H1 (cell line): ENCODE data around the gene OSTN. TPM values are rescaled to one million over a fixed set of nuclear protein-coding genes. Genes with fewer than 3 reads are reported as not detected.

ENCODE experiments used
- FOSL1 ChIP-seq: IDR thresholded peaks from 2 replicates; pipeline ENCODE4 v1.6.1; 2011; ENCODE audit warnings: mild to moderate bottlenecking, low read depth, low read length, moderate library complexity; ENCODE audit not compliant: insufficient read depth
- JUN ChIP-seq: IDR thresholded peaks from 2 replicates; pipeline ENCODE4 v1.6.1; 2011; ENCODE audit warnings: low read depth, mild to moderate bottlenecking, improper control_type of control experiment, low read length
- NANOG ChIP-seq: IDR thresholded peaks from 2 replicates; pipeline ENCODE4 v1.6.1; 2011; ENCODE audit warnings: low read length, low read depth, mild to moderate bottlenecking, inconsistent platforms; ENCODE audit not compliant: insufficient read depth, poor library complexity, severe bottlenecking
- POU5F1 ChIP-seq: IDR thresholded peaks from 2 replicates; pipeline ENCODE4 v1.6.1; 2011; ENCODE audit warnings: low read depth, mild to moderate bottlenecking, low read length, moderate library complexity
- RXRA ChIP-seq: IDR thresholded peaks from 2 replicates; pipeline ENCODE4 v1.6.1; 2011; ENCODE audit warnings: low read depth, mild to moderate bottlenecking, low read length, moderate library complexity; ENCODE audit not compliant: insufficient read depth
- SIN3A ChIP-seq, 2 experiments: IDR thresholded peaks in 1 of 2; conservative IDR thresholded peaks in 1 of 2; 2 replicates each; pipeline ENCODE4 v1.6.1; 2011 to 2012; ENCODE audit warnings: low read length in 2 of 2, improper control_type of control experiment in 1 of 2, low read depth in 1 of 2, mild to moderate bottlenecking in 1 of 2
- TBP ChIP-seq: IDR thresholded peaks from 2 replicates; pipeline ENCODE4 v1.6.1; 2011; ENCODE audit warnings: low read depth, low read length, improper control_type of control experiment
- YY1 ChIP-seq: IDR thresholded peaks from 2 replicates; pipeline ENCODE4 v1.6.1; 2011; ENCODE audit warnings: low read depth, mild to moderate bottlenecking, low read length
- polyA plus RNA-seq, 7 experiments: library from polyadenylated mRNA; depleted of rRNA in 3 of 7; stranded (reverse) in 5 of 7; unstranded in 2 of 7; fragments of >200 nt in 5 of 7; fragments of 200-250 nt in 2 of 7; gene quantifications; 1 replicate in 5 of 7; 2 replicates in 1 of 7; 4 replicates in 1 of 7; pipeline versions ENCODE4 v1.2.1 to v1.2.3, GENCODE V29; 2011 to 2013; ENCODE audit warnings: missing spikeins in 2 of 7, mixed read lengths in 2 of 7
- total RNA-seq: library from RNA; stranded (reverse); fragmentation: NEBNext Ultra II Directional; extraction: Animal tissue kit (Norgen Biotek cat#: 25700); gene quantifications from 2 replicates; pipeline ENCODE4 v1.2.1, GENCODE V29; 2021
- TF ChIP-seq, protein P1 (sequence below): fragments of 300-600 bp; sonication (generic); IDR thresholded peaks from 2 replicates; pipeline ENCODE4 v1.7.1; 2012; ENCODE audit warnings: low read length, moderate library complexity, mild to moderate bottlenecking, inconsistent platforms; ENCODE audit not compliant: insufficient replicate concordance
- TF ChIP-seq, protein P2 (sequence below): IDR thresholded peaks from 2 replicates; pipeline ENCODE4 v1.6.1; 2012; ENCODE audit warnings: low read length, inconsistent platforms

Gene OSTN
- total and polyA plus RNA-seq, 2 of the 8 experiments (the other 6 are each of a cell fraction or from before 2014, with no cell fraction given) = not detected

DNA sequence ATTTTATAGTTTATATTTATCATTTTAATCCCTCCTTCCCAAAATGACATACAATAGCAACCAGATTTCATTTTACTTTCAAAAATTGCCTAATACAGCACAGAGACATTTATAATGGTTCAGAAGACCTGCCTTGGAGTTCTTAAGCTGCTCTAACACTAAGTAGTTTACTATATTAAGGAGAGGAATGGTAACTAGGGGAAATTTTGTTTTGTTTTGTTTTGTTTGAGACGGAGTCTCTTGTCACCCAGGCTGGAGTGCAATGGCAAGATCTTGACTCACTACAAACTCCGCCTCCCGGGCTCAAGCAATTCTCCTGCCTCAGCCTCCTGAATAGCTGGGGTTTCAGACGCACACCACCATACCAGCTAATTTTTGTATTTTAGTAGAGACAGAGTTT is 107.4 kb downstream of the OSTN start (continued):
- TF ChIP-seq, protein P1, sequence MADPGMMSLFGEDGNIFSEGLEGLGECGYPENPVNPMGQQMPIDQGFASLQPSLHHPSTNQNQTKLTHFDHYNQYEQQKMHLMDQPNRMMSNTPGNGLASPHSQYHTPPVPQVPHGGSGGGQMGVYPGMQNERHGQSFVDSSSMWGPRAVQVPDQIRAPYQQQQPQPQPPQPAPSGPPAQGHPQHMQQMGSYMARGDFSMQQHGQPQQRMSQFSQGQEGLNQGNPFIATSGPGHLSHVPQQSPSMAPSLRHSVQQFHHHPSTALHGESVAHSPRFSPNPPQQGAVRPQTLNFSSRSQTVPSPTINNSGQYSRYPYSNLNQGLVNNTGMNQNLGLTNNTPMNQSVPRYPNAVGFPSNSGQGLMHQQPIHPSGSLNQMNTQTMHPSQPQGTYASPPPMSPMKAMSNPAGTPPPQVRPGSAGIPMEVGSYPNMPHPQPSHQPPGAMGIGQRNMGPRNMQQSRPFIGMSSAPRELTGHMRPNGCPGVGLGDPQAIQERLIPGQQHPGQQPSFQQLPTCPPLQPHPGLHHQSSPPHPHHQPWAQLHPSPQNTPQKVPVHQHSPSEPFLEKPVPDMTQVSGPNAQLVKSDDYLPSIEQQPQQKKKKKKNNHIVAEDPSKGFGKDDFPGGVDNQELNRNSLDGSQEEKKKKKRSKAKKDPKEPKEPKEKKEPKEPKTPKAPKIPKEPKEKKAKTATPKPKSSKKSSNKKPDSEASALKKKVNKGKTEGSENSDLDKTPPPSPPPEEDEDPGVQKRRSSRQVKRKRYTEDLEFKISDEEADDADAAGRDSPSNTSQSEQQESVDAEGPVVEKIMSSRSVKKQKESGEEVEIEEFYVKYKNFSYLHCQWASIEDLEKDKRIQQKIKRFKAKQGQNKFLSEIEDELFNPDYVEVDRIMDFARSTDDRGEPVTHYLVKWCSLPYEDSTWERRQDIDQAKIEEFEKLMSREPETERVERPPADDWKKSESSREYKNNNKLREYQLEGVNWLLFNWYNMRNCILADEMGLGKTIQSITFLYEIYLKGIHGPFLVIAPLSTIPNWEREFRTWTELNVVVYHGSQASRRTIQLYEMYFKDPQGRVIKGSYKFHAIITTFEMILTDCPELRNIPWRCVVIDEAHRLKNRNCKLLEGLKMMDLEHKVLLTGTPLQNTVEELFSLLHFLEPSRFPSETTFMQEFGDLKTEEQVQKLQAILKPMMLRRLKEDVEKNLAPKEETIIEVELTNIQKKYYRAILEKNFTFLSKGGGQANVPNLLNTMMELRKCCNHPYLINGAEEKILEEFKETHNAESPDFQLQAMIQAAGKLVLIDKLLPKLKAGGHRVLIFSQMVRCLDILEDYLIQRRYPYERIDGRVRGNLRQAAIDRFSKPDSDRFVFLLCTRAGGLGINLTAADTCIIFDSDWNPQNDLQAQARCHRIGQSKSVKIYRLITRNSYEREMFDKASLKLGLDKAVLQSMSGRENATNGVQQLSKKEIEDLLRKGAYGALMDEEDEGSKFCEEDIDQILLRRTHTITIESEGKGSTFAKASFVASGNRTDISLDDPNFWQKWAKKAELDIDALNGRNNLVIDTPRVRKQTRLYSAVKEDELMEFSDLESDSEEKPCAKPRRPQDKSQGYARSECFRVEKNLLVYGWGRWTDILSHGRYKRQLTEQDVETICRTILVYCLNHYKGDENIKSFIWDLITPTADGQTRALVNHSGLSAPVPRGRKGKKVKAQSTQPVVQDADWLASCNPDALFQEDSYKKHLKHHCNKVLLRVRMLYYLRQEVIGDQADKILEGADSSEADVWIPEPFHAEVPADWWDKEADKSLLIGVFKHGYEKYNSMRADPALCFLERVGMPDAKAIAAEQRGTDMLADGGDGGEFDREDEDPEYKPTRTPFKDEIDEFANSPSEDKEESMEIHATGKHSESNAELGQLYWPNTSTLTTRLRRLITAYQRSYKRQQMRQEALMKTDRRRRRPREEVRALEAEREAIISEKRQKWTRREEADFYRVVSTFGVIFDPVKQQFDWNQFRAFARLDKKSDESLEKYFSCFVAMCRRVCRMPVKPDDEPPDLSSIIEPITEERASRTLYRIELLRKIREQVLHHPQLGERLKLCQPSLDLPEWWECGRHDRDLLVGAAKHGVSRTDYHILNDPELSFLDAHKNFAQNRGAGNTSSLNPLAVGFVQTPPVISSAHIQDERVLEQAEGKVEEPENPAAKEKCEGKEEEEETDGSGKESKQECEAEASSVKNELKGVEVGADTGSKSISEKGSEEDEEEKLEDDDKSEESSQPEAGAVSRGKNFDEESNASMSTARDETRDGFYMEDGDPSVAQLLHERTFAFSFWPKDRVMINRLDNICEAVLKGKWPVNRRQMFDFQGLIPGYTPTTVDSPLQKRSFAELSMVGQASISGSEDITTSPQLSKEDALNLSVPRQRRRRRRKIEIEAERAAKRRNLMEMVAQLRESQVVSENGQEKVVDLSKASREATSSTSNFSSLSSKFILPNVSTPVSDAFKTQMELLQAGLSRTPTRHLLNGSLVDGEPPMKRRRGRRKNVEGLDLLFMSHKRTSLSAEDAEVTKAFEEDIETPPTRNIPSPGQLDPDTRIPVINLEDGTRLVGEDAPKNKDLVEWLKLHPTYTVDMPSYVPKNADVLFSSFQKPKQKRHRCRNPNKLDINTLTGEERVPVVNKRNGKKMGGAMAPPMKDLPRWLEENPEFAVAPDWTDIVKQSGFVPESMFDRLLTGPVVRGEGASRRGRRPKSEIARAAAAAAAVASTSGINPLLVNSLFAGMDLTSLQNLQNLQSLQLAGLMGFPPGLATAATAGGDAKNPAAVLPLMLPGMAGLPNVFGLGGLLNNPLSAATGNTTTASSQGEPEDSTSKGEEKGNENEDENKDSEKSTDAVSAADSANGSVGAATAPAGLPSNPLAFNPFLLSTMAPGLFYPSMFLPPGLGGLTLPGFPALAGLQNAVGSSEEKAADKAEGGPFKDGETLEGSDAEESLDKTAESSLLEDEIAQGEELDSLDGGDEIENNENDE = no peak
- no peak for TF ChIP-seq TBP
- TF ChIP-seq SIN3A (conservative IDR thresholded peaks at IDR 0.05 in 1 of 2, IDR thresholded peaks at IDR 0.05 in 1 of 2; ENCODE audit: low read depth in 1 of 2, low read length in 2 of 2) = no peak
- TF ChIP-seq POU5F1 = no peak
- no peak for TF ChIP-seq YY1
- no peak for TF ChIP-seq JUN
- no peak for TF ChIP-seq RXRA
- TF ChIP-seq NANOG = no peak
- TF ChIP-seq, protein P2, sequence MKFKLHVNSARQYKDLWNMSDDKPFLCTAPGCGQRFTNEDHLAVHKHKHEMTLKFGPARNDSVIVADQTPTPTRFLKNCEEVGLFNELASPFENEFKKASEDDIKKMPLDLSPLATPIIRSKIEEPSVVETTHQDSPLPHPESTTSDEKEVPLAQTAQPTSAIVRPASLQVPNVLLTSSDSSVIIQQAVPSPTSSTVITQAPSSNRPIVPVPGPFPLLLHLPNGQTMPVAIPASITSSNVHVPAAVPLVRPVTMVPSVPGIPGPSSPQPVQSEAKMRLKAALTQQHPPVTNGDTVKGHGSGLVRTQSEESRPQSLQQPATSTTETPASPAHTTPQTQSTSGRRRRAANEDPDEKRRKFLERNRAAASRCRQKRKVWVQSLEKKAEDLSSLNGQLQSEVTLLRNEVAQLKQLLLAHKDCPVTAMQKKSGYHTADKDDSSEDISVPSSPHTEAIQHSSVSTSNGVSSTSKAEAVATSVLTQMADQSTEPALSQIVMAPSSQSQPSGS = no peak
- no peak for TF ChIP-seq FOSL1
